Gastroesophageal sphincter (tissue), 4 donors: Measurements from ENCODE around the gene PRKACG. TPM values are rescaled to one million over a fixed set of nuclear protein-coding genes. Genes with fewer than 3 reads are reported as not detected.

Experiments
- ATAC-seq: fragments of 150-250 bp; one replicate; pipeline ENCODE4 v1.9.1; 2016; ENCODE audit warnings: mild to moderate bottlenecking, moderate library complexity
- H3K27ac ChIP-seq, 4 donors: fragments of 200-600 bp; sonication (generic) in 3 of 4; 1 replicate in 3 of 4; 2 replicates in 1 of 4; pipeline ENCODE4 v1.5.1; 2016 to 2019
- H3K27me3 ChIP-seq: fragments of 200-600 bp; sonication (generic); one replicate; pipeline ENCODE4 v1.5.1; 2019
- H3K36me3 ChIP-seq, 2 donors: fragments of 200-600 bp; sonication (generic); one replicate each; pipeline ENCODE4 v1.5.1; 2019; ENCODE audit warnings: control low read depth in 1 of 2
- H3K4me1 ChIP-seq, 3 donors: fragments of 200-600 bp; sonication (generic); 1 replicate in 2 of 3; 2 replicates in 1 of 3; pipeline ENCODE4 v1.5.1; 2016 to 2019; ENCODE audit warnings: control low read depth in 2 of 3
- H3K4me3 ChIP-seq, 2 donors: fragments of 200-600 bp; sonication (generic); one replicate each; pipeline ENCODE4 v1.5.1; 2019; ENCODE audit warnings: mild to moderate bottlenecking in 1 of 2, moderate library complexity in 1 of 2
- H3K9me3 ChIP-seq, 3 donors: fragments of 200-600 bp; sonication (generic); one replicate each; pipeline ENCODE4 v1.5.1; 2017 to 2019; ENCODE audit warnings: control low read depth in 2 of 3
- EP300 ChIP-seq: sonication (generic); formaldehyde crosslinking; IDR thresholded peaks from one replicate; pipeline ENCODE4 v1.6.1; 2017; ENCODE audit warnings: antibody characterized with exemption, mild to moderate bottlenecking
- POLR2A ChIP-seq, 2 donors: fragments of 450-650 bp; IDR thresholded peaks; one replicate each; pipeline ENCODE4 v1.6.1; 2017; ENCODE audit warnings: antibody characterized with exemption in 2 of 2, mild to moderate bottlenecking in 2 of 2, moderate library complexity in 1 of 2
- POLR2AphosphoS5 ChIP-seq: sonication (generic); formaldehyde crosslinking; IDR thresholded peaks from one replicate; pipeline ENCODE4 v1.6.1; 2017; ENCODE audit warnings: antibody characterized with exemption
- WGBS, 2 donors: methylation state at CpG; one replicate each; pipeline ENCODE4 v1.1.5; 2018; ENCODE audit warnings: low coverage in 1 of 2; 5-methylcytosine and 5-hydroxymethylcytosine counted together
- total RNA-seq, 4 donors: library from RNA; depleted of rRNA; stranded (reverse); fragments of >200 nt; gene quantifications; one replicate each; pipeline ENCODE4 v1.1.0, GENCODE V29; 2016
- TF ChIP-seq, protein P1 (sequence below), 4 experiments: fragments of 200-600 bp in 2 of 4; fragments of 450-650 bp in 2 of 4; sonication (generic) in 1 of 4; IDR thresholded peaks; one replicate each; pipeline ENCODE4 v1.5.1; 2017 to 2019; ENCODE audit warnings: antibody characterized with exemption in 4 of 4, mild to moderate bottlenecking in 2 of 4, moderate library complexity in 2 of 4

Gene PRKACG
- total RNA-seq, 4 donors from 2014 or later = not detected

DNA sequence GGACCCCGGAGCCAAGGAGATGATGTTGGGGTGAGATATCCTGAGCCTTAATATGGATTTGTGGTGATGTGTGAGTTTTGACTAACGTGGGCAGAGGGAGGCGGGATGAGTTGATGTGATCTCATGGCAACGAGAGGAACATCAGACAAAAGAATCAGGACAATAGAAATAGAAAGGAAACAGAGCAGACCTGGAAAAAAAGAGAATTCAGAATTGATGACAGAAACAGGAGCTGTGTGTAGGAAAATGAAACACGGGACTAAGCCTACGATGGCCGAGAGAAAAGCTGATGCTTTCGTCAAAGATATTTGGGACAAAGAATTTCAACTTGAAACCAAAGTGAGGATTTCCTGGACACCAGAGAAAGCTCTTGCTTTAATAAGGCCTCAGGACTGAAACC lies 10.9 kb downstream of the PRKACG start:
- TF ChIP-seq POLR2AphosphoS5 = no peak
- Histone ChIP-seq H3K4me3 (no peak overlapping the region), H3K4me1 (peaks cover 0 to 4% (median 0%) of the 10 kb centered on the region in 3 donors), H3K9me3 (no peaks in the 10 kb centered on the region), H3K27ac (no peak overlapping the region), H3K36me3 (no peaks in the 10 kb centered on the region), H3K27me3 (no peaks in the 10 kb centered on the region)
- no peak for ATAC-seq
- WGBS, 2 donors = 73% methylated on average over 8 of the region's 8 CpGs; no CpG with 5 or more reads in 1 of the 2 donors

DNA sequence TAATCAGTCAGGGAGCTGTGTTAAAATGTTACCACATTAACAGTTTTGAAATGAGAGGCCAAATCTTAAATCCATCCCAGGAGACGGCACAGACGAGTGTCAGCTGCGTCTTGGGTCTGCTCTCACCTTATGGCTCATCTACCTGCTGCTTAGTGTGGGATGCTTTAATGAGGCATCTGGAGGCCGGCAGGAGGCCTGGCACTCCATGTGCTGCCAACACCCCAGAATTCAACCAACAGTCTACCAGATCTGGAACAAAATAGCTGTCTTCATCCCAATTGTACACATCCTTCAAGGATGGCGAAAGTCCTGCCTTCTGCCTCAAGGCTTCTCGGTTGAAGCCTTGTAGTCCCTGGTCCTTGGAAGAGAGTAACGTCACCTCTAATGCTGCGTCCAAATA lies 12.0 kb downstream of the PRKACG start:
- no peaks in the 10 kb centered on the region for H3K9me3 ChIP-seq
- H3K27me3 ChIP-seq = no peaks in the 10 kb centered on the region
- H3K4me1 ChIP-seq = peaks cover 0 to 4% (median 0%) of the 10 kb centered on the region in 3 donors
- H3K36me3 ChIP-seq = no peaks in the 10 kb centered on the region
- TF ChIP-seq POLR2AphosphoS5 (no peak), POLR2A (IDR thresholded peaks at IDR 0.05) (no peak), EP300 (no peak)
- TF ChIP-seq, protein P1, sequence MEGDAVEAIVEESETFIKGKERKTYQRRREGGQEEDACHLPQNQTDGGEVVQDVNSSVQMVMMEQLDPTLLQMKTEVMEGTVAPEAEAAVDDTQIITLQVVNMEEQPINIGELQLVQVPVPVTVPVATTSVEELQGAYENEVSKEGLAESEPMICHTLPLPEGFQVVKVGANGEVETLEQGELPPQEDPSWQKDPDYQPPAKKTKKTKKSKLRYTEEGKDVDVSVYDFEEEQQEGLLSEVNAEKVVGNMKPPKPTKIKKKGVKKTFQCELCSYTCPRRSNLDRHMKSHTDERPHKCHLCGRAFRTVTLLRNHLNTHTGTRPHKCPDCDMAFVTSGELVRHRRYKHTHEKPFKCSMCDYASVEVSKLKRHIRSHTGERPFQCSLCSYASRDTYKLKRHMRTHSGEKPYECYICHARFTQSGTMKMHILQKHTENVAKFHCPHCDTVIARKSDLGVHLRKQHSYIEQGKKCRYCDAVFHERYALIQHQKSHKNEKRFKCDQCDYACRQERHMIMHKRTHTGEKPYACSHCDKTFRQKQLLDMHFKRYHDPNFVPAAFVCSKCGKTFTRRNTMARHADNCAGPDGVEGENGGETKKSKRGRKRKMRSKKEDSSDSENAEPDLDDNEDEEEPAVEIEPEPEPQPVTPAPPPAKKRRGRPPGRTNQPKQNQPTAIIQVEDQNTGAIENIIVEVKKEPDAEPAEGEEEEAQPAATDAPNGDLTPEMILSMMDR (IDR thresholded peaks at IDR 0.05) = no peak
- WGBS, 2 donors = 74 to 78% methylated on average over 5 to 7 of the region's 8 CpGs
- no peak overlapping the region for H3K27ac ChIP-seq
- H3K4me3 ChIP-seq = no peak overlapping the region
- no peak for ATAC-seq

DNA sequence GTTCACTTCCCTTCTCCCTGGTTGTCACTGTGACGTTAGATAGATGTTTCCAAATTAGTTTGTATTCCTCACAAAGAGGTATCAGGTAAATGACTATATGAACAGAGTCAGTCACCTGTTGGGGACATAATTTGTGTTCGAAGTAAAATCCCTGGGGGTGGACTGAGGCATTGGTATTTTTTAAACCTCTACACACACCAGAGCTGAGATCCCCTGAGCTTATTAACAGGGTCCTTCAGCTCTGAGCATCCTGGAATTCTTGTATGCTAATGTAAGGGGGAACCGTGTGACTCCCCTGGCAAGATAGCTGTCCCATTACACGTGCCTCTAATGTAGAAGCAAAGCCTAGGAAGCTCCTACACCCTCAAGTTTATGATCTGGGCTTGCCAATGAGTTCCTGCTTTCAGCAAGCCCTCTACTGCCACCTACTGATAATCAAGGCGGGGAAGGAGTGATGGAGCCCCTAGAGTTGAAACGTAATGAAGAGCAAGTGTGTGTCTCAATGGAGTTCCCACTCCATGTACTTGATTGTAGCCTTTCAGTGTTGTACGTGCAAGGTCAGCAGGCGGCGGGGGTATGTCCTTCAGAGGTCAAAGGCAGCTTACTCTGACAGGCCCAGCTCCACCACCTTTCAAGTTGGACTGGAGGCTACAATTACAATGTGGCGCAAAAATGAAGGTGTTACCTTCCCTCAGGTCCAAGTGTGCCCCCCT lies 14.4 kb downstream of the PRKACG start:
- ATAC-seq = peak; percentile 79
- Histone ChIP-seq H3K27ac (no peak overlapping the region), H3K9me3 (no peaks in the 10 kb centered on the region), H3K4me1 (peaks cover 0 to 4% (median 0%) of the 10 kb centered on the region in 3 donors), H3K4me3 (no peak overlapping the region), H3K27me3 (no peaks in the 10 kb centered on the region), H3K36me3 (no peaks in the 10 kb centered on the region)
- no peak for TF ChIP-seq EP300
- TF ChIP-seq, protein P1 (IDR thresholded peaks at IDR 0.05) = peak; percentile 44 to 82 (median 62)
- WGBS, 2 donors = 30 to 52% methylated on average over 3 to 8 of the region's 10 CpGs

DNA sequence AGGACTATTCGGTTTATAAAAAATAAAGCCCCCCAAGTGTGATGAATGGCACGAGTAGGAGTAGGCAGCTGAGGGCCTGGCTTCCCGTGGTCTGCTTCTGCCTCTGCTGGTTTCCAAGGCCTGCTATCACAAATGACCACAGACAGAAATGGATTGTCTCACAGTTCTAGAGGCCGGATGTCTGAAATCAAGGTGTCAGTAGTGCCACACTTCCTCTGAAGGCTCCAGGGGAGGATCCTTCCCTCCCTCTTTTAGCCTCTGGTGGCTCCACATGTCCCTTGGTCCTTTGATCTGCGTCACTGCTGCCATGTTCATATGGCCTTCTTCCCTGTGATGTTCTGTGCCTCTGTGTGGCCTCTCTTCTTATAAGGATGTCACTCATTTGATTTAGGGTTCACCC lies 15.1 kb downstream of the PRKACG start:
- H3K4me3 ChIP-seq = no peak overlapping the region
- ATAC-seq = no peak
- H3K9me3 ChIP-seq = no peaks in the 10 kb centered on the region
- H3K4me1 ChIP-seq = peaks cover 0 to 4% (median 0%) of the 10 kb centered on the region in 3 donors
- no peaks in the 10 kb centered on the region for H3K27me3 ChIP-seq
- H3K36me3 ChIP-seq = no peaks in the 10 kb centered on the region
- 49 to 64% methylated on average over 3 to 5 of the region's 5 CpGs for WGBS, 2 donors
- TF ChIP-seq POLR2A (IDR thresholded peaks at IDR 0.05) = no peak
- no peak for TF ChIP-seq POLR2AphosphoS5
- no peak for TF ChIP-seq EP300
- TF ChIP-seq, protein P1 (IDR thresholded peaks at IDR 0.05) = no peak
- no peak overlapping the region for H3K27ac ChIP-seq

DNA sequence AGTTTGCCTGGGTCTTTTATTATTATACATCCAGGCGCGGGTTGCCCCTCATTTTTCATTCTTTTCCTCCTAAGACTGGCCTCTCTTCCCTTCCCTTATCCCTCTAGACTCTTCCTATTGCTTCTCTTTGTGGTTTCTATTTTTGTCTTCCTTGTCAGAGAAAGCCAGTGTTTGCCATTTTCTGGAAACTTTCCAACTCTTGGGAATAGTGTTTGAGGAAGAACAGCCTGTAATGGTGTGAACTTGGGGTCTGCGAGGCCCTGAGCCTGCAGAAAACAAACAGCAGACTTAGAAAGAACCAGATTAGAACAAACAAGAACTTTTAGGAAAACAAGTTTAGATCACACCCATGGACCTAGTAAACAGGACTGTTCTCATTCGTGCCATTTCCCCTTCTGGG lies 15.5 kb downstream of the PRKACG start:
- 31 to 64% methylated on average over 4 of the region's 4 CpGs for WGBS, 2 donors
- H3K27me3 ChIP-seq = no peaks in the 10 kb centered on the region
- ATAC-seq = no peak
- TF ChIP-seq EP300 (no peak), POLR2A (IDR thresholded peaks at IDR 0.05) (no peak), POLR2AphosphoS5 (no peak)
- TF ChIP-seq, protein P1 (IDR thresholded peaks at IDR 0.05) = no peak
- no peak overlapping the region for H3K4me3 ChIP-seq
- H3K36me3 ChIP-seq = no peaks in the 10 kb centered on the region
- no peaks in the 10 kb centered on the region for H3K9me3 ChIP-seq
- no peak overlapping the region for H3K27ac ChIP-seq
- H3K4me1 ChIP-seq = peaks cover 0 to 4% (median 0%) of the 10 kb centered on the region in 3 donors
